Esophagus squamous epithelium (tissue), 5 donors: ENCODE measurements around the gene MON2. TPM values are rescaled to one million over a fixed set of nuclear protein-coding genes. Genes with fewer than 3 reads are reported as not detected.
"Not testable (repeated sequence)": the region's sequence is repeated elsewhere in the genome, so short reads cannot be mapped to it uniquely, and the experiment has no call there.

Experiments
- DNase-seq: peaks from one replicate; lab custom pipeline; 2025; lab: John Stamatoyannopoulos, UW
- H3K27ac ChIP-seq, 4 donors: fragments of 200-600 bp; sonication (generic); one replicate each; pipeline ENCODE4 v1.5.1; 2016 to 2019; ENCODE audit warnings: mild to moderate bottlenecking in 1 of 4
- H3K27me3 ChIP-seq, 4 donors: fragments of 200-600 bp; sonication (generic); 1 replicate in 3 of 4; 2 replicates in 1 of 4; pipeline versions ENCODE4 v1.5.1 to v1.6.0; 2017 to 2021; ENCODE audit warnings: antibody characterized with exemption in 1 of 4
- H3K36me3 ChIP-seq, 3 donors: fragments of 200-600 bp; sonication (generic); one replicate each; pipeline ENCODE4 v1.5.1; 2016 to 2019
- H3K4me1 ChIP-seq, 3 donors: fragments of 200-600 bp; sonication (generic); one replicate each; pipeline ENCODE4 v1.5.1; 2017 to 2019
- H3K4me3 ChIP-seq, 4 donors: fragments of 200-600 bp; sonication (generic); 1 replicate in 3 of 4; 2 replicates in 1 of 4; pipeline ENCODE4 v1.5.1; 2016 to 2019; ENCODE audit warnings: mild to moderate bottlenecking in 2 of 4, moderate library complexity in 1 of 4
- H3K9me3 ChIP-seq, 3 donors: fragments of 200-600 bp; sonication (generic); one replicate each; pipeline ENCODE4 v1.5.1; 2016 to 2019
- CTCF ChIP-seq, 6 experiments: fragments of 450-650 bp in 4 of 6; fragments of 200-600 bp in 2 of 6; sonication (generic) in 2 of 6; IDR thresholded peaks; one replicate each; pipeline ENCODE4 v1.5.1; 2016 to 2019; ENCODE audit warnings: antibody characterized with exemption in 6 of 6, mild to moderate bottlenecking in 4 of 6, moderate library complexity in 4 of 6
- POLR2A ChIP-seq, 4 donors: fragments of 450-650 bp; IDR thresholded peaks; one replicate each; pipeline ENCODE4 v1.6.1; 2017; ENCODE audit warnings: antibody characterized with exemption in 4 of 4, mild to moderate bottlenecking in 4 of 4, moderate library complexity in 3 of 4
- WGBS, 2 donors: methylation state at CpG; one replicate each; pipeline ENCODE4 v1.1.5; 2018; 5-methylcytosine and 5-hydroxymethylcytosine counted together
- intact Hi-C: fragments of 100-400 bp; cut with DNase I; formaldehyde crosslinking; loops from one replicate; pipeline ENCODE4 v1.15.0; 2022
- total RNA-seq, 4 donors: library from RNA; depleted of rRNA; stranded (reverse); fragments of >200 nt; gene quantifications; one replicate each; pipeline ENCODE4 v1.1.0, GENCODE V29; 2016
- donor health status: DM: yes; HTN: yes; CAD: no.

MON2 gene
- total RNA-seq, 4 donors from 2014 or later = 29.6 to 61.4 (median 41.9) TPM

GRCh38 chr12:62448436-62448835, 18.2 kb upstream of the MON2 start:
- no peaks in the 10 kb centered on the region for H3K36me3 ChIP-seq
- H3K27ac ChIP-seq = no peak overlapping the region
- 70 to 74% methylated on average over 3 of the region's 3 CpGs for WGBS, 2 donors
- no peaks in the 10 kb centered on the region for H3K4me1 ChIP-seq
- no peak for DNase-seq
- TF ChIP-seq CTCF (IDR thresholded peaks at IDR 0.05) (no peak), POLR2A (IDR thresholded peaks at IDR 0.05) (no peak)
- intact Hi-C loops = loop anchor here (10.0 kb wide), 1 partner anchor 346 kb away; no protein-coding TSS in a partner anchor
- H3K4me3 ChIP-seq = no peak overlapping the region
- H3K27me3 ChIP-seq = no peaks in the 10 kb centered on the region
- H3K9me3 ChIP-seq = peaks cover 0 to 17% (median 7%) of the 10 kb centered on the region in 3 donors

- H3K27me3 ChIP-seq, intact Hi-C loops, H3K27ac ChIP-seq, H3K4me3 ChIP-seq, H3K4me1 ChIP-seq, DNase-seq, H3K9me3 ChIP-seq, H3K36me3 ChIP-seq: not testable (repeated sequence)
- 53 to 62% methylated on average over 2 of the region's 2 CpGs for WGBS, 2 donors
These were observed 11.2 kb upstream of the MON2 start for GRCh38 chr12:62455429-62455828.

GRCh38 chr12:62458626-62459025, 8.0 kb upstream of the MON2 start:
- WGBS, 2 donors = 88 to 92% methylated on average over 3 of the region's 3 CpGs
- Histone ChIP-seq H3K9me3 (peaks cover 0 to 12% (median 0%) of the 10 kb centered on the region in 3 donors), H3K27ac (no peak overlapping the region), H3K36me3 (no peaks in the 10 kb centered on the region), H3K27me3 (no peaks in the 10 kb centered on the region), H3K4me3 (no peak overlapping the region), H3K4me1 (no peaks in the 10 kb centered on the region)
- no peak for DNase-seq
- TF ChIP-seq CTCF (IDR thresholded peaks at IDR 0.05) = no peak
- TF ChIP-seq POLR2A (IDR thresholded peaks at IDR 0.05) = no peak
- intact Hi-C loops = no loop called here

- peaks cover 0 to 17% (median 0%) of the 10 kb centered on the region in 3 donors for H3K9me3 ChIP-seq
- H3K27me3 ChIP-seq = no peaks in the 10 kb centered on the region
- no peaks in the 10 kb centered on the region for H3K36me3 ChIP-seq
- DNase-seq = no peak
- H3K27ac ChIP-seq = no peak overlapping the region
- H3K4me1 ChIP-seq = no peaks in the 10 kb centered on the region
- no peak overlapping the region for H3K4me3 ChIP-seq
- intact Hi-C loops = no loop called here
- no peak for TF ChIP-seq CTCF (IDR thresholded peaks at IDR 0.05)
- no peak for TF ChIP-seq POLR2A (IDR thresholded peaks at IDR 0.05)
These were observed 6.7 kb upstream of the MON2 start for GRCh38 chr12:62459976-62460375.

- H3K27me3 ChIP-seq, H3K27ac ChIP-seq, DNase-seq, H3K4me3 ChIP-seq, intact Hi-C loops, H3K36me3 ChIP-seq, H3K4me1 ChIP-seq: not testable (repeated sequence)
- WGBS, 2 donors = 93% methylated on average over 3 of the region's 32 CpGs; no CpG with 5 or more reads in 1 of the 2 donors
- peaks cover 0 to 17% (median 0%) of the 10 kb centered on the region in 3 donors for H3K9me3 ChIP-seq
These were observed 5.3 kb upstream of the MON2 start for GRCh38 chr12:62461171-62461837.

GRCh38 chr12:62463252-62463651, 3.4 kb upstream of the MON2 start:
- H3K4me3 ChIP-seq, H3K27me3 ChIP-seq, DNase-seq, H3K36me3 ChIP-seq, intact Hi-C loops, H3K27ac ChIP-seq: not testable (repeated sequence)
- H3K9me3 ChIP-seq = peaks cover 0 to 17% (median 0%) of the 10 kb centered on the region in 3 donors
- 74 to 75% methylated on average over 7 of the region's 7 CpGs for WGBS, 2 donors
- H3K4me1 ChIP-seq = peaks cover 4 to 18% (median 5%) of the 10 kb centered on the region in 3 donors
